ENCODE measurements around the gene RBM3. TPM values are rescaled to one million over a fixed set of nuclear protein-coding genes. Genes with fewer than 3 reads are reported as not detected.
"Not testable (repeated sequence)": the region's sequence is repeated elsewhere in the genome, so short reads cannot be mapped to it uniquely, and the experiment has no call there.

Gene RBM3
- total and polyA plus RNA-seq, 3 experiments from 2014 or later = 245 to 272 (median 255) TPM

- CTCF ChIA-PET = interaction anchor here (1.0 to 2.4 kb wide), 10 partner anchors 10 to 457 kb away, joined by 3 to 11 read pairs (median 5); partner anchors contain the start of genes PORCN and RBM3
- no peaks in the 10 kb centered on the region for H3K9me3 ChIP-seq (ENCODE audit: low read length)
Measured at GRCh38 chrX:48539345-48540027, 34.8 kb upstream of the RBM3 start, which contains the start of gene TBC1D25. Gene TBC1D25, plus strand, starts transcription at chrX:48539714. Its CDS starts 84 bp downstream, at chrX:48539798.

GRCh38 chrX:48540028-48540375 lies 34.3 kb upstream of the RBM3 start:
- H3K27me3 ChIP-seq (ENCODE audit: insufficient read depth, low read length, poor library complexity, severe bottlenecking) = no peaks in the 10 kb centered on the region
- H3K4me3 ChIP-seq (ENCODE audit: low read length) = peak overlapping the region; percentile 64
- Mint-ChIP-seq H3K36me3 (peaks cover 0 to 33% (median 3%) of the 10 kb centered on the region in 3 donors), H3K4me3 (peak overlapping the region; percentile 85 to 94 (median 90)), H3K27me3 (no peaks in the 10 kb centered on the region), H3K9me3 (no peaks in the 10 kb centered on the region), H3K27ac (peak overlapping the region; percentile 89 to 98 (median 96)), H3K4me1 (peaks cover 16 to 26% (median 18%) of the 10 kb centered on the region in 3 donors)
- H3K4me1 ChIP-seq (ENCODE audit: insufficient read depth, low read length) = peaks cover 14% of the 10 kb centered on the region
- peaks cover 5% of the 10 kb centered on the region for H3K36me3 ChIP-seq (ENCODE audit: insufficient read depth, low read length)
- ChIA-PET CTCF (interaction anchor here (1.0 to 2.4 kb wide), 9 partner anchors 9 to 457 kb away, joined by 3 to 11 read pairs (median 5); partner anchors contain the start of genes PORCN and RBM3), POLR2A (interaction anchor here (1.0 to 2.7 kb wide), 5 partner anchors 18 to 56 kb away, joined by 3 to 22 read pairs (median 4); partner anchors contain the start of genes EBP and RBM3)
- peak overlapping the region; percentile 89 for H3K27ac ChIP-seq (ENCODE audit: low read depth, low read length)
- H3K9me3 ChIP-seq (ENCODE audit: low read length) = no peaks in the 10 kb centered on the region
- DNase-seq = peak in 4 of 5 donors; percentile 35 to 72 (median 52)

More at GRCh38 chrX:48539345-48540027, 34.8 kb upstream of the RBM3 start, which contains the start of gene TBC1D25:
- Mint-ChIP-seq H3K9me3 (no peaks in the 10 kb centered on the region), H3K4me3 (peak within 1 kb of the TSS; percentile 85 to 94 (median 90)), H3K36me3 (peaks cover 0 to 28% (median 3%) of the 10 kb centered on the region in 3 donors), H3K27ac (peak within 1 kb of the TSS; percentile 89 to 98 (median 96)), H3K4me1 (peaks cover 16 to 26% (median 18%) of the 10 kb centered on the region in 3 donors), H3K27me3 (no peaks in the 10 kb centered on the region)
- DNase-seq = peak; percentile 94 to 99 (median 95)
- H3K27ac ChIP-seq (ENCODE audit: low read depth, low read length) = peak within 1 kb of the TSS; percentile 89
- H3K4me1 ChIP-seq (ENCODE audit: insufficient read depth, low read length) = peaks cover 14% of the 10 kb centered on the region
- H3K36me3 ChIP-seq (ENCODE audit: insufficient read depth, low read length) = no peaks in the 10 kb centered on the region
- POLR2A ChIA-PET = interaction anchor here (0.5 to 2.7 kb wide), 7 partner anchors 18 to 540 kb away, joined by 3 to 22 read pairs (median 3); partner anchors contain the start of genes EBP and RBM3
- H3K4me3 ChIP-seq (ENCODE audit: low read length) = peak within 1 kb of the TSS; percentile 64
- no peaks in the 10 kb centered on the region for H3K27me3 ChIP-seq (ENCODE audit: insufficient read depth, low read length, poor library complexity, severe bottlenecking)

GRCh38 chrX:48540480-48540879 lies 33.8 kb upstream of the RBM3 start:
- DNase-seq = peak in 2 of 5 donors; percentile 19 to 47
- peaks cover 5% of the 10 kb centered on the region for H3K36me3 ChIP-seq (ENCODE audit: insufficient read depth, low read length)
- H3K27me3 Mint-ChIP-seq = no peaks in the 10 kb centered on the region
- peaks cover 16 to 26% (median 18%) of the 10 kb centered on the region in 3 donors for H3K4me1 Mint-ChIP-seq
- H3K4me3 Mint-ChIP-seq = peak overlapping the region; percentile 85 to 94 (median 90)
- peak overlapping the region; percentile 89 for H3K27ac ChIP-seq (ENCODE audit: low read depth, low read length)
- peak overlapping the region; percentile 72 to 98 (median 96) for H3K27ac Mint-ChIP-seq
- ChIA-PET CTCF (interaction anchor here (1.0 to 2.4 kb wide), 8 partner anchors 9 to 458 kb away, joined by 3 to 11 read pairs (median 6); partner anchors contain the start of genes PORCN and RBM3), POLR2A (interaction anchor here (1.2 to 2.7 kb wide), 3 partner anchors 19 to 34 kb away, joined by 4 to 22 read pairs (median 20); partner anchors contain the start of genes EBP and RBM3)
- H3K4me3 ChIP-seq (ENCODE audit: low read length) = peak overlapping the region; percentile 64
- peaks cover 0 to 37% (median 3%) of the 10 kb centered on the region in 3 donors for H3K36me3 Mint-ChIP-seq
- H3K9me3 Mint-ChIP-seq = no peaks in the 10 kb centered on the region
- no peaks in the 10 kb centered on the region for H3K27me3 ChIP-seq (ENCODE audit: insufficient read depth, low read length, poor library complexity, severe bottlenecking)
- H3K9me3 ChIP-seq (ENCODE audit: low read length) = no peaks in the 10 kb centered on the region
- peaks cover 14% of the 10 kb centered on the region for H3K4me1 ChIP-seq (ENCODE audit: insufficient read depth, low read length)

GRCh38 chrX:48541140-48541814 lies 33.0 kb upstream of the RBM3 start:
- H3K27ac ChIP-seq (ENCODE audit: low read depth, low read length) = no peak overlapping the region
- H3K36me3 ChIP-seq (ENCODE audit: insufficient read depth, low read length) = peaks cover 5% of the 10 kb centered on the region
- DNase-seq = no peak
- Mint-ChIP-seq H3K27me3 (no peaks in the 10 kb centered on the region), H3K36me3 (peaks cover 0 to 40% (median 3%) of the 10 kb centered on the region in 3 donors), H3K4me3 (peak overlapping the region; percentile 53 to 94 (median 90)), H3K4me1 (peaks cover 16 to 26% (median 18%) of the 10 kb centered on the region in 3 donors), H3K27ac (peak overlapping the region; percentile 62 to 98 (median 92)), H3K9me3 (no peaks in the 10 kb centered on the region)
- H3K27me3 ChIP-seq (ENCODE audit: insufficient read depth, low read length, poor library complexity, severe bottlenecking) = no peaks in the 10 kb centered on the region
- POLR2A ChIA-PET = no interaction called here
- no peak overlapping the region for H3K4me3 ChIP-seq (ENCODE audit: low read length)
- CTCF ChIA-PET = interaction anchor here (1.5 to 2.4 kb wide), 2 partner anchors 16 to 75 kb away, joined by 3 to 10 read pairs; no protein-coding TSS in a partner anchor
- no peaks in the 10 kb centered on the region for H3K9me3 ChIP-seq (ENCODE audit: low read length)
- peaks cover 14% of the 10 kb centered on the region for H3K4me1 ChIP-seq (ENCODE audit: insufficient read depth, low read length)

GRCh38 chrX:48548871-48549270 lies 25.4 kb upstream of the RBM3 start:
- POLR2A ChIA-PET = no interaction called here
- Mint-ChIP-seq H3K36me3 (peaks cover 0 to 52% (median 8%) of the 10 kb centered on the region in 3 donors), H3K4me1 (peaks cover 0 to 5% (median 0%) of the 10 kb centered on the region in 3 donors), H3K4me3 (no peak overlapping the region), H3K27me3 (no peaks in the 10 kb centered on the region), H3K9me3 (no peaks in the 10 kb centered on the region), H3K27ac (peak overlapping the region in 1 of 8 donors; percentile 67)
- CTCF ChIA-PET = interaction anchor here (1.5 kb wide), 1 partner anchor 9 kb away, joined by 5 read pairs; the partner anchor contains the start of gene TBC1D25
- no peaks in the 10 kb centered on the region for H3K4me1 ChIP-seq (ENCODE audit: insufficient read depth, low read length)
- DNase-seq = no peak
- H3K9me3 ChIP-seq (ENCODE audit: low read length) = no peaks in the 10 kb centered on the region
- H3K27ac ChIP-seq (ENCODE audit: low read depth, low read length) = no peak overlapping the region
- peaks cover 11% of the 10 kb centered on the region for H3K36me3 ChIP-seq (ENCODE audit: insufficient read depth, low read length)
- H3K27me3 ChIP-seq (ENCODE audit: insufficient read depth, low read length, poor library complexity, severe bottlenecking) = no peaks in the 10 kb centered on the region
- no peak overlapping the region for H3K4me3 ChIP-seq (ENCODE audit: low read length)

- H3K4me3 Mint-ChIP-seq; H3K4me1 ChIP-seq (ENCODE audit: insufficient read depth, low read length); H3K4me3 ChIP-seq (ENCODE audit: low read length); H3K27me3 ChIP-seq (ENCODE audit: insufficient read depth, low read length, poor library complexity, severe bottlenecking); DNase-seq; POLR2A ChIA-PET; H3K27ac Mint-ChIP-seq; H3K27ac ChIP-seq (ENCODE audit: low read depth, low read length); H3K27me3 Mint-ChIP-seq; CTCF ChIA-PET; H3K9me3 ChIP-seq (ENCODE audit: low read length); H3K4me1 Mint-ChIP-seq; H3K9me3 Mint-ChIP-seq; H3K36me3 ChIP-seq (ENCODE audit: insufficient read depth, low read length): not testable (repeated sequence)
- peaks cover 0 to 63% (median 8%) of the 10 kb centered on the region in 3 donors for H3K36me3 Mint-ChIP-seq
Measured at GRCh38 chrX:48555731-48556325, 18.5 kb upstream of the RBM3 start.

GRCh38 chrX:48558271-48558670 lies 16.0 kb upstream of the RBM3 start:
- Histone ChIP-seq H3K27ac (ENCODE audit: low read depth, low read length) (no peak overlapping the region), H3K27me3 (ENCODE audit: insufficient read depth, low read length, poor library complexity, severe bottlenecking) (no peaks in the 10 kb centered on the region), H3K36me3 (ENCODE audit: insufficient read depth, low read length) (no peaks in the 10 kb centered on the region), H3K4me3 (ENCODE audit: low read length) (no peak overlapping the region), H3K4me1 (ENCODE audit: insufficient read depth, low read length) (no peaks in the 10 kb centered on the region), H3K9me3 (ENCODE audit: low read length) (no peaks in the 10 kb centered on the region)
- no peaks in the 10 kb centered on the region for H3K9me3 Mint-ChIP-seq
- peaks cover 0 to 5% of the 10 kb centered on the region in 2 donors for H3K27me3 Mint-ChIP-seq
- no peak for DNase-seq
- no peak overlapping the region for H3K27ac Mint-ChIP-seq
- CTCF ChIA-PET = no interaction called here
- peaks cover 0 to 4% (median 0%) of the 10 kb centered on the region in 3 donors for H3K4me1 Mint-ChIP-seq
- POLR2A ChIA-PET = no interaction called here
- peaks cover 0 to 69% (median 7%) of the 10 kb centered on the region in 3 donors for H3K36me3 Mint-ChIP-seq
- no peak overlapping the region for H3K4me3 Mint-ChIP-seq

Data from CD8-positive, alpha-beta memory T cell (primary cell).